ENCODE measurements around the gene FHOD3. TPM values are rescaled to one million over a fixed set of nuclear protein-coding genes. Genes with fewer than 3 reads are reported as not detected.

FHOD3 gene
- total RNA-seq, 2 donors from 2014 or later, result not detected

GRCh38 chr18:36281936-36282335 lies 15.6 kb upstream of the FHOD3 start:
- Mint-ChIP-seq H3K36me3 (no peaks in the 10 kb centered on the region), H3K9me3 (no peaks in the 10 kb centered on the region), H3K4me1 (ENCODE audit: low read depth in 2 of 2) (no peaks in the 10 kb centered on the region), H3K27ac (no peak overlapping the region), H3K27me3 (peaks cover 20 to 42% of the 10 kb centered on the region in 2 donors), H3K4me3 (no peak overlapping the region)
- ATAC-seq (no peak), DNase-seq (ENCODE audit: low spot score) (no peak)

- peaks cover 23 to 41% of the 10 kb centered on the region in 2 donors for H3K27me3 Mint-ChIP-seq
- no peak for DNase-seq (ENCODE audit: low spot score)
- no peaks in the 10 kb centered on the region for H3K9me3 Mint-ChIP-seq
- ATAC-seq, result no peak
- H3K4me3 Mint-ChIP-seq, result no peak overlapping the region
- no peak overlapping the region for H3K27ac Mint-ChIP-seq
- no peaks in the 10 kb centered on the region for H3K36me3 Mint-ChIP-seq
- no peaks in the 10 kb centered on the region for H3K4me1 Mint-ChIP-seq (ENCODE audit: low read depth in 2 of 2)
These were observed 14.1 kb upstream of the FHOD3 start for GRCh38 chr18:36283448-36283847.

DNA sequence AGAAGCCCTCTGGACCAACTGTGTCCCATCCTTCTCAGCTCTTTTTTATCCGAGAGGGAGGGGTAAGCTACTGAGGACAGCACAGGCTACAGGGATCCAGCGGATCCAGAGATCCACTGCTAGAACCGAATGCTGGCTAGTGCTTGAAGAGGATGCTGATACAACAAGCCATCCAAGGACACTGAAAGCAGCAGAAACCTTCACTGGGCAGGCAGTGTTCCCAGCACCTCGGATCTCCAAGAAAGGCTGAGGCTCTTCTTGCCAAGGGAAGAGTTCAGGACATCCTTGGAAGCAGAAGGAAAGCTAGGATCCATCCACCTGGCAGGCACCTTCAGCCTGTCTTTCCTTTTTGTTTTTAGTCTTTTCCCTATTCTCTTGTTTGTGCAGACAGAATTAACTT lies 13.2 kb upstream of the FHOD3 start:
- no peaks in the 10 kb centered on the region for H3K9me3 Mint-ChIP-seq
- no peaks in the 10 kb centered on the region for H3K36me3 Mint-ChIP-seq
- no peak overlapping the region for H3K4me3 Mint-ChIP-seq
- ATAC-seq (no peak), DNase-seq (ENCODE audit: low spot score) (no peak)
- H3K27ac Mint-ChIP-seq, result no peak overlapping the region
- no peaks in the 10 kb centered on the region for H3K4me1 Mint-ChIP-seq (ENCODE audit: low read depth in 2 of 2)
- peaks cover 23 to 40% of the 10 kb centered on the region in 2 donors for H3K27me3 Mint-ChIP-seq

- Mint-ChIP-seq H3K4me3 (no peak overlapping the region), H3K4me1 (ENCODE audit: low read depth in 2 of 2) (no peaks in the 10 kb centered on the region), H3K36me3 (no peaks in the 10 kb centered on the region), H3K9me3 (no peaks in the 10 kb centered on the region), H3K27ac (no peak overlapping the region), H3K27me3 (peaks cover 23 to 41% of the 10 kb centered on the region in 2 donors)
- no peak for ATAC-seq
- peak; percentile 66 for DNase-seq (ENCODE audit: low spot score)
These were observed 12.7 kb upstream of the FHOD3 start for GRCh38 chr18:36284671-36285295.

DNA sequence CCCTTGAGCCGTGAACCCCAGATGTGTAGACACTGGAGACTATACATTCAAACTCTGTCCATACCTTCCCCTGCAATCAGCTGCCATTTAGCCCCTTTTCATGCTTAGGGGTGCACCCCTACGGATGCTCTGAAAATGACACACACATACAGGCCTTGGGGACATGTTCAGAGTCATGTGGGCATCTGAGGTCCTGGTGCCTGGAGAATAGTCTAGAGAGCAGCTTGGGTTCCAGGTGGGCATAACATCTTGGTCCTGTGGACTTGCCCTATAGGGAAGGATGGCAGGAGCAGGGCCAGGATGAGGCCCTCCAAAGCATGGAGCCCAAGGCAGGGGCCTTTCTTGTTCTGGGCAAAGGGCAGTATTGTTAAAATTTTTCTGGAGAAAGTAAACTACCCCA lies 9.9 kb upstream of the FHOD3 start:
- Mint-ChIP-seq H3K36me3 (no peaks in the 10 kb centered on the region), H3K4me3 (no peak overlapping the region), H3K9me3 (no peaks in the 10 kb centered on the region), H3K27me3 (peaks cover 16 to 28% of the 10 kb centered on the region in 2 donors), H3K27ac (no peak overlapping the region), H3K4me1 (ENCODE audit: low read depth in 2 of 2) (no peaks in the 10 kb centered on the region)
- ATAC-seq (peak; percentile 20 to 51), DNase-seq (ENCODE audit: low spot score) (no peak)

DNA sequence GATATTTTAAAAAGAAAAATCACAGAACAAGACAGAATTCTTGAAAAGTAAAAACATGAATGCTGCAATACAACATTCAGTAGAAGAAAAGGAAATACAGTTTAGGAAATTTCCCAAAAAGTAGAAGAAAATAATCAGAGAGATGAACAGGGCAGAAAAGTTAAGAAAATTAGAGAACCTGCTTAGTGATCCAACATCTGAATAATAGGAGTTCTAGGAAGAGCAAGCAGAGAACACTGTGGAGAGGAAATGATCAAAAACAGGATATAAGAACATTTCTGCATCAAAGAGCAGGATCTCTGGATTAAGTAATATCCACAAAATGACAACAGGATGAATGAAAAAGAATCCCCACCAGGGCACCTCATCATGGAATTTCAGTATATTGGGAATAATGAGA lies 8.8 kb upstream of the FHOD3 start:
- Mint-ChIP-seq H3K9me3 (no peaks in the 10 kb centered on the region), H3K27me3 (peaks cover 16 to 28% of the 10 kb centered on the region in 2 donors), H3K27ac (no peak overlapping the region), H3K4me3 (no peak overlapping the region), H3K36me3 (no peaks in the 10 kb centered on the region), H3K4me1 (ENCODE audit: low read depth in 2 of 2) (no peaks in the 10 kb centered on the region)
- ATAC-seq (no peak), DNase-seq (ENCODE audit: low spot score) (no peak)

DNA sequence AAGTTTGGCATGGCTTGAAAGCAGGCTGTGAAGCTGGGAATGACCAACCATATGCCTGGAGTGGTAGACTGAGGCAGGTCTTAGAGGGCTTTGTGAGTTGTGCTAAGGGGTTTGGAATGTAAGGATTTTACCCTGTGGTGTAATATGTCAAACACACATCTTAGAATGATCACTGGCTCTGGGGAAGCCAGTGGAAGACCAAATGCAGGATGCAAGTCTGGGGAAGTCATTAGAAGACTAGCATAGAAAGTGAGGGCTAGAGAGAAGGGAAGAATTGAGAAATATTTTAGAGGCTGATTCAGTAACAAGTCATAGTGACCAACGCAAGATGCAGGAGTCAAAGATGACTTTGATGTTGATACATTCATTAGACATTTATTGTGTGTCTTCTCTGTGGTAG lies 3.5 kb upstream of the FHOD3 start:
- Mint-ChIP-seq H3K27ac (no peak overlapping the region), H3K4me3 (no peak overlapping the region), H3K9me3 (no peaks in the 10 kb centered on the region), H3K36me3 (no peaks in the 10 kb centered on the region), H3K4me1 (ENCODE audit: low read depth in 2 of 2) (no peaks in the 10 kb centered on the region), H3K27me3 (peaks cover 10 to 12% of the 10 kb centered on the region in 2 donors)
- ATAC-seq (no peak), DNase-seq (ENCODE audit: low spot score) (no peak)

- Mint-ChIP-seq H3K27ac (no peak overlapping the region), H3K9me3 (no peaks in the 10 kb centered on the region), H3K27me3 (peaks cover 15 to 16% of the 10 kb centered on the region in 2 donors), H3K4me1 (ENCODE audit: low read depth in 2 of 2) (no peaks in the 10 kb centered on the region), H3K4me3 (no peak overlapping the region), H3K36me3 (no peaks in the 10 kb centered on the region)
- no peak for DNase-seq (ENCODE audit: low spot score)
- ATAC-seq, result no peak
These were observed 2.3 kb upstream of the FHOD3 start for GRCh38 chr18:36295214-36295613.

DNA sequence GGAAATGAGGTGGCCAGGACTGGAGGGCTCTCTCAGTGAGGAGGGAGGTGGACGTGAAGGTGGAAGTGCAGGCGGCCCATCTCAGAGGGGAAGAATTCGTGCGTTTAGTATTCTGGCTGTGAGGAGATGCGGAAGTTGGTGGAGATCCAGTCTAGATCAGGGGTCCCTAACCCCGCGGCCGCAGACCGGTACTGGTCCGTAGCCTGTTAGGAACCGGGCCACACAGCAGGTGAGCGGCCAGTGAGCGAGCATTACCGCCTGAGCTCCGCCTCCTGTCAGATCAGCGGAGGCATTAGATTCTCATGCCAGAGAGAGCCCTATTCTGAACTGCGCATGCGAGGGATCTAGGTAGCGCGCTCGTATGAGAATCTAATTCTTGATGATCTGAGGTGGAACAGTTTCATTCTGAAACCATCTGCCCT lies 1.6 kb upstream of the FHOD3 start:
- Mint-ChIP-seq H3K27ac (no peak overlapping the region), H3K27me3 (peaks cover 18% of the 10 kb centered on the region in 2 donors), H3K36me3 (no peaks in the 10 kb centered on the region), H3K4me3 (no peak overlapping the region), H3K9me3 (no peaks in the 10 kb centered on the region), H3K4me1 (ENCODE audit: low read depth in 2 of 2) (no peaks in the 10 kb centered on the region)
- DNase-seq (ENCODE audit: low spot score), result no peak
- ATAC-seq, result no peak

DNA sequence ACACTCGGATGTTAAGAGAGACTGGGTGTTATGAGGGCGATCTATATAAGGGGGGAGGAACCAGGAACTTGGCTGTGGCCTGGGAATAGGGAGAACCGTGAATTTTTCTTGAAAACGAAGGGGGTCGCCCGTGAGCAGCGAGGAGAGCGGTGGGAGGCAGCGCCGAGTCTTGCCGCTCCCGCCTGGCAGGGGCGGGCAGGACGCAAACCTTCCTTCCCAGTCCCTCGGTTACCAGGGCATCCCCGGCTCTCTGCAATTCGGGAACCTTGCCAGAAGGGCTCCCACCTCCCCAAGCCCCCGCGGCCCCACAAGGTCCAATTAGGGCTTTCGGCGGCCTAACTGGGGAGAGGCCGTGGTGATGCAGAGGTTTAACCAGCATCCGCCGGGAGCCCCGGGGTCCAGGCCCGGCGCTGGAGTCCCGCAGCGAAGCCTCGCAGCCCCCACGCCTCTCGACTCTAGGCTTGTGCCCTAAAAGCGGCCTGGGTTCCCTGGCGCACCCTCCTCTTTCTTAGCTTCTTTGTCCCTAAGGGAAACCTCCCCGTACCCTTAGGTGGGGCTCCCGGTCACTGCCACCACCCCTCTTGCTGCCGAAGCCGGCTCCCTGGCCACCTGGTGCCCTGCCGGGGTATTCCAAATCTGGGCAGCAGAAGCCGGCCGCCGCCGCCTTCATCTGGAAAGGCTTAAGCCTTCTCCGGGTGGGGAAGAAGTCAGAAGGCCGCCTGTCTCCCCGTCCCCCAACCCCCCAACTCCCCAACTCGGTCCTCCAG lies 680 bp upstream of the FHOD3 start:
- ATAC-seq (peak in 1 of 2 donors; percentile 18), DNase-seq (ENCODE audit: low spot score) (no peak)
- Mint-ChIP-seq H3K36me3 (no peaks in the 10 kb centered on the region), H3K27me3 (peaks cover 12 to 18% of the 10 kb centered on the region in 2 donors), H3K4me1 (ENCODE audit: low read depth in 2 of 2) (no peaks in the 10 kb centered on the region), H3K4me3 (no peak overlapping the region), H3K27ac (no peak overlapping the region), H3K9me3 (no peaks in the 10 kb centered on the region)

- Mint-ChIP-seq H3K27me3 (peaks cover 17 to 26% of the 10 kb centered on the region in 2 donors), H3K4me1 (ENCODE audit: low read depth in 2 of 2) (no peaks in the 10 kb centered on the region), H3K9me3 (no peaks in the 10 kb centered on the region), H3K4me3 (no peak overlapping the region), H3K36me3 (no peaks in the 10 kb centered on the region), H3K27ac (no peak overlapping the region)
- ATAC-seq, result peak in 1 of 2 donors; percentile 33
- no peak for DNase-seq (ENCODE audit: low spot score)
These were observed 721 bp downstream of the FHOD3 start for GRCh38 chr18:36298126-36298741.

GRCh38 chr18:36299015-36299414 lies 1.5 kb downstream of the FHOD3 start:
- Mint-ChIP-seq H3K9me3 (no peaks in the 10 kb centered on the region), H3K27me3 (peaks cover 22 to 34% of the 10 kb centered on the region in 2 donors), H3K36me3 (no peaks in the 10 kb centered on the region), H3K27ac (no peak overlapping the region), H3K4me3 (peak overlapping the region; percentile 44), H3K4me1 (ENCODE audit: low read depth in 2 of 2) (no peaks in the 10 kb centered on the region)
- no peak for ATAC-seq
- no peak for DNase-seq (ENCODE audit: low spot score)

DNA sequence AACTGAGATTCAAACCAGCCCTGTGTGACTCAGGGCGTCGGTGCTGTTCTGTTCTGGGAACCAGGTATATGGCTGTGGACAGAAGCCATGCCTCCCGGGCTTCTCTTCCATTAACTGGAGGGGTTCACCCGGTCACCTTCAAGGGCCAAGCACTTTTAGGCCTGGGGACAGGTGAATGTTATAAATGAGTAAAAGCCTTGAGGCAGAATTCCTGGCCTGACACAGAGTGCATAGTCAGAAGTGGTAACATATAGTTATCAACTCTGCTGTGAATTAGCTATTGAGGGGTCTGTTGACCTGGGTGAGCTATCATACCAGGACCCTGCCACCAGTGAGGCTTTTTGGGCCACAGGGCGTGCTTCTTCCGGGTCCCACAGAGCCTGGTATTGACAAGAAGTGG lies 2.7 kb downstream of the FHOD3 start:
- H3K27me3 Mint-ChIP-seq, result peaks cover 29 to 46% of the 10 kb centered on the region in 2 donors
- H3K27ac Mint-ChIP-seq, result no peak overlapping the region
- H3K4me3 Mint-ChIP-seq, result no peak overlapping the region
- DNase-seq (ENCODE audit: low spot score) (no peak), ATAC-seq (no peak)
- H3K36me3 Mint-ChIP-seq, result no peaks in the 10 kb centered on the region
- H3K9me3 Mint-ChIP-seq, result no peaks in the 10 kb centered on the region
- no peaks in the 10 kb centered on the region for H3K4me1 Mint-ChIP-seq (ENCODE audit: low read depth in 2 of 2)

- ATAC-seq, result no peak
- Mint-ChIP-seq H3K36me3 (no peaks in the 10 kb centered on the region), H3K4me1 (ENCODE audit: low read depth in 2 of 2) (no peaks in the 10 kb centered on the region), H3K9me3 (no peaks in the 10 kb centered on the region), H3K4me3 (no peak overlapping the region), H3K27ac (no peak overlapping the region), H3K27me3 (peaks cover 38 to 62% of the 10 kb centered on the region in 2 donors)
- no peak for DNase-seq (ENCODE audit: low spot score)
These were observed 4.4 kb downstream of the FHOD3 start for GRCh38 chr18:36301884-36302283.

All from natural killer cell treated with Interleukin-12 subunit alpha and Interleukin-12 subunit beta and Interleukin-15 and Interleukin-18, amount 100 ng/mL, for 72 hours (primary cell).